ENCODE results near the gene HSD17B12.

GRCh38 chr11:43797337-43797736 is 116.8 kb downstream of the HSD17B12 start:
- TF ChIP-seq, protein P1, sequence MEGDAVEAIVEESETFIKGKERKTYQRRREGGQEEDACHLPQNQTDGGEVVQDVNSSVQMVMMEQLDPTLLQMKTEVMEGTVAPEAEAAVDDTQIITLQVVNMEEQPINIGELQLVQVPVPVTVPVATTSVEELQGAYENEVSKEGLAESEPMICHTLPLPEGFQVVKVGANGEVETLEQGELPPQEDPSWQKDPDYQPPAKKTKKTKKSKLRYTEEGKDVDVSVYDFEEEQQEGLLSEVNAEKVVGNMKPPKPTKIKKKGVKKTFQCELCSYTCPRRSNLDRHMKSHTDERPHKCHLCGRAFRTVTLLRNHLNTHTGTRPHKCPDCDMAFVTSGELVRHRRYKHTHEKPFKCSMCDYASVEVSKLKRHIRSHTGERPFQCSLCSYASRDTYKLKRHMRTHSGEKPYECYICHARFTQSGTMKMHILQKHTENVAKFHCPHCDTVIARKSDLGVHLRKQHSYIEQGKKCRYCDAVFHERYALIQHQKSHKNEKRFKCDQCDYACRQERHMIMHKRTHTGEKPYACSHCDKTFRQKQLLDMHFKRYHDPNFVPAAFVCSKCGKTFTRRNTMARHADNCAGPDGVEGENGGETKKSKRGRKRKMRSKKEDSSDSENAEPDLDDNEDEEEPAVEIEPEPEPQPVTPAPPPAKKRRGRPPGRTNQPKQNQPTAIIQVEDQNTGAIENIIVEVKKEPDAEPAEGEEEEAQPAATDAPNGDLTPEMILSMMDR (conservative IDR thresholded peaks at IDR 0.05) = no peak
- no peak for TF ChIP-seq EZH2 (IDR thresholded peaks at IDR 0.05; ENCODE audit: low read depth)

All from PC-9 (cell line).